NCI-H2196 treated with DMSO at 0.1 percent for 48 hours (cell line): ENCODE results near the gene AUTS2.

Experiments
- DNase-seq: peaks from one replicate; lab custom pipeline; 2025; ENCODE audit not compliant: unreplicated experiment; lab: John Stamatoyannopoulos, UW

AUTS2 gene

GRCh38 chr7:69622960-69623359 is 24.7 kb downstream of the AUTS2 start:
- no peak for DNase-seq

GRCh38 chr7:69624435-69625230 is 26.4 kb downstream of the AUTS2 start:
- DNase-seq: no peak

GRCh38 chr7:69625238-69625637 is 27.0 kb downstream of the AUTS2 start:
- DNase-seq: no peak

GRCh38 chr7:69625798-69626197 is 27.5 kb downstream of the AUTS2 start:
- DNase-seq: no peak

- DNase-seq: no peak
These were observed 32.0 kb downstream of the AUTS2 start for GRCh38 chr7:69630292-69630691.

- DNase-seq: no peak
These were observed 32.9 kb downstream of the AUTS2 start for GRCh38 chr7:69631131-69631530.

GRCh38 chr7:69632280-69632679 is 34.0 kb downstream of the AUTS2 start:
- no peak for DNase-seq

GRCh38 chr7:69633122-69633831 is 35.0 kb downstream of the AUTS2 start:
- DNase-seq: no peak

- no peak for DNase-seq
These were observed 37.4 kb downstream of the AUTS2 start for GRCh38 chr7:69635555-69636185.

GRCh38 chr7:69638674-69639073 is 40.4 kb downstream of the AUTS2 start:
- DNase-seq: no peak

GRCh38 chr7:69640216-69640615 is 41.9 kb downstream of the AUTS2 start:
- no peak for DNase-seq

- DNase-seq: no peak
These were observed 42.8 kb downstream of the AUTS2 start for GRCh38 chr7:69640925-69641594.

GRCh38 chr7:69643265-69643664 is 45.0 kb downstream of the AUTS2 start:
- DNase-seq: no peak

GRCh38 chr7:69643708-69644445 is 45.6 kb downstream of the AUTS2 start:
- no peak for DNase-seq

GRCh38 chr7:69645683-69646082 is 47.4 kb downstream of the AUTS2 start:
- no peak for DNase-seq

GRCh38 chr7:69651101-69651590 is 52.9 kb downstream of the AUTS2 start:
- no peak for DNase-seq

GRCh38 chr7:69652947-69653701 is 54.8 kb downstream of the AUTS2 start:
- DNase-seq: peak; percentile 14

GRCh38 chr7:69653806-69654205 is 55.5 kb downstream of the AUTS2 start:
- no peak for DNase-seq

GRCh38 chr7:69654381-69654780 is 56.1 kb downstream of the AUTS2 start:
- peak; percentile 90 for DNase-seq
